Stimulated activated CD4-positive, alpha-beta T cell treated with anti-CD3 and anti-CD28 coated beads, TNF-alpha, amount 100 ng/mL, for 4 hours (primary cell): ENCODE data around the gene ING4.

Experiments
- DNase-seq, 3 experiments: peaks; one replicate each; pipeline ENCODE4 v3.0.0-alpha.2; 2020; ENCODE audit warnings: low read depth in 3 of 3

Gene ING4

DNA sequence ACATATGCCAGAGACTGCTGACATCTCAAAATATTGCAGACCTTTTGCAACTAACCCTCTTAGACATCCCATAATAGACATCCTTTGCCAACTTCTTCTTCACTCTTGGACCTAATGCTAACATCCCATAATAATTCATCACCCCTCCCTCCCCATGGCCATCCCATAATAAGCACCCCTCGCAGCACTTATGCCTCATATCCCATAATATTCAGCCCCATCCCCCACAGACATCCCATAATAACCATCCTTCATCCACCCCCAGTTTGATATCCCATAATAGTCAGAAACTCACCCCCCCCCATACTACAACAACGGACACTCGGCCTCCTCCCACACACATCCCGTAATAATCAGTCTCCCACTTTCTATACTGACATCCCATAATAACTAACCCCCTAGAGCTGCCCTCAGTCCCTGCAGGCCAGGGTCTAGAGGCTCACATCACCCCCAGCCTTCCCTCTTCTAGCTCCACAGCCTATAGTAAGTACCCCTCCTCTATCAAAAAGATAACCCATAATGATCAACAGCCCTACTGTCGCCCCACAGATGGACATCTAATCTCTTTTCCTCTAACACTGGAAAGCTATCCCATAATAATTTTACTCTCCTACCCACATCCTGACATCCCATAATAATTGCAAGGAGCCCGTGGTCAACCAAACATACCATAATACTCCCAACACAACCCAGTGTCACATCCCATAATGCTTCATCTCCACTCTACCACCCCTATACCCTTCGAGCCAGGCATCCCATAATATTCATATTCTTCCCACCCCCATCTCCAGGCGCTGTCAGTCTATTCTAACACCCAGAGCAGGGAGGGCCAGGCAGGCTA, 54.9 kb downstream of the ING4 start:
- DNase-seq: peak in 1 of 3 experiments; percentile 43

DNA sequence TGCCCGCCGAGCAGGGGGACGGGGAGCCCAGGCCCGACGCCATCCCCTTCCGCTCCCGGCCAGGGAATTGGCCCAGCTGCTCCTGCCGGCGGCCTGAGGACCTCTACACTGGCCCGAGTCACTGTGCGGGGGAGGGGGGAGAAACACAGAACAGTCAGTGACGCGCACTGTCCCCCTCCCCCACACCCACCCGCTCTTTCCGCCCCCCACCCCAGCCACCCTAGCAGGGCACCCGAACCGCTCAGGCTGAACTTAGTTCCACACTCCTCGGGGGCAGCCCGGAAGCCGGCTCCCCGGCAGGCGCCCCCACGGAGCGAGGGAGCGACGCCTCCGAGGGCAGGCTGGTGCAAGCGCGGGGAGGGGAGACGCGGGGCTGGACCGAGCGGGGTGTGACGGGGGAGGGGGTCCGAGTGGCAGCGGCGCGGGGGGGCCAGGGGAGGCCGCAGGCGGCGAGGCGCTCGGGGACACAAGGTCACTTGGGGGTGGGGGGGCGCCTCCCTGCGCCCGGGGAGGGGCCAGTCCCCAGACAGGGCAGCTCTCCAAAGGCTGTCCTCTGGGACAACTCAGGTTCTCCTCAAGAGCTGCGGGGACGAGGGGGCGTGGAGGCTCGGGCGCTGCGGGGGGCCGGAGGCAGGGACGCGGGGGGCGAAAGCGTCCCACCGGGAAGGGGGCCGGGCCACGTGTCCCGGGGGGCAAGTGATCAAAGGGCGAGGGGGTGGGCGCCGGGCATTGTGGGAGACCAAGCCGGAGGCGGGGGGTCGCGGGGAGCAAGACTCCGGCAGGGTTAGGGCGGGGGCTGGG, 56.4 kb downstream of the ING4 start:
- DNase-seq: peak in 2 of 3 experiments; percentile 62 to 64

DNA sequence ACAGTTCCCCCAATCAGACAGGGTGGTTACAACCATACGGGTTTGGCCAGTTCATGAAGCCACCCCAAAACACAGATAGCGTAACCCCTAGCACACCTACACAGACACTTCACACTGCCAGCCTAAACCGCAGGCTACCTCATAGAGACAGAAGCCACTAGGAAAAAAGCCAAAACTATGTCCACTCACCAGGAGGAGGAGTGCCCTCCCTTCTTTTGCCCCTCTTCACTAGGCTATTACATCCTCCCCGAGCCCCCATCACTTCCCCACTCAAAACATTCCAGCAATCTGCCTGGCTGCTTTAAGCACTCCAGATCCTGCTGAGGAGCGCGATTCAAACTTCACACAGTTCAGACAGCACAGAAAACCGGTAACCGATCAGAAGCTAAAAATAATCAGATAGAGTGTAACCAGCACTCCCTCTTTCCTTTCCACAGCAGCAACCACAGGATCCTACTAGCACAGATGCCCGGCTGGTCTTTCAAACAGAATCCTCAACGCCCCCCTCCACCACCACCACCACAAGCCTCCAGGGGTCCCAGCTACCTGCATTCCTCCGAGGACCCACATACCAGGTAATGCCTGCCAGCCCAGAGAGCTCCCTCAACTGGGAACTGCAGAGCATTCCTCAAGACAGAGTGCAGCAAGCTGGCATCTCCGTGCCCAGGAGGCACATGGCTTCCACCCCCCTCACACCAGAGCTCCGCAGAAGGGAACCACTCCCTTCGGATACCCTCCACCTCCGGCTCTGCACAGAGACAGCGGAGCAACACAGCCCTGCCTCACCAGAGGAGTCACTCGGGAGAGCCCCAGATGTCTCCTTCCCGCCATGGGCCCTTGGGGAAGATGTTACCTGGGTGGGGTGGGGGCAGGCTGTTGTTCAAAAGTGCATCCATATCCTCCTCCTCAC, 57.2 kb downstream of the ING4 start:
- DNase-seq: no peak

DNA sequence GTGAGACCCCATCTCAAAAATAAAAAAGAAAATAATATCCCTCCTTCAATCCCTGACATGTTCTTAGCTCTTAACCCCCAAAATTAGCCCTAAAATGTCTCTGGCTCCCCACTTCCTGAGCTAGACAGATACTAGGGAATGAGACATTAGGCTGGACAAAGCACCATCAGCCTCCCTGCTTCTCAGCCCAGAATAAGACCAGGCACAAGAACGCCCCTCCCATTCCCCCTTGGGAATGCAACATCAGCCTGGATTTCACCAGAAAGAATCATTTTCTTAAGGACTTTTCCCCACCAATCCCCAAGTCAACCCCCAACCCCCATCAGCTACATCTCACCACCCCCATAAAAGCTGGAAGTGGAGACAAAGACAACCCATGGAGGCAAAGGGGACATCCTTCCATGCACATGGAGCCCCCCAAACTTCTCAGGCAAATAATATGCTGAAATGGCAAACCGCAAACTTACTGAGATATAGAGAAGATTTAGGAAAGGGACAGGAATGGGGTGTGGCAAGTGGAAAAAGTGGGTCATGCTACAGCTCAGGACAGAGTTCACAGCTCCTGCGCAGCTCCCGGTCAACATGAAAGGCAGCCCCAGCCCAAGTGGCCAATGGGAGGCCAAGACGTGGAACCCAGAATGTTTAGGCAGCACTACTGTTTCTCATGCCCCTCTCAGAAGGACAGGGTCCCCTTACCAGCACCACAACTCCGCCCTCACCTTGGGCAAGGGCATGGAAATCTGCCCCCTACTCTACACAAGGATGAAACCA, 58.5 kb downstream of the ING4 start:
- no peak for DNase-seq

DNA sequence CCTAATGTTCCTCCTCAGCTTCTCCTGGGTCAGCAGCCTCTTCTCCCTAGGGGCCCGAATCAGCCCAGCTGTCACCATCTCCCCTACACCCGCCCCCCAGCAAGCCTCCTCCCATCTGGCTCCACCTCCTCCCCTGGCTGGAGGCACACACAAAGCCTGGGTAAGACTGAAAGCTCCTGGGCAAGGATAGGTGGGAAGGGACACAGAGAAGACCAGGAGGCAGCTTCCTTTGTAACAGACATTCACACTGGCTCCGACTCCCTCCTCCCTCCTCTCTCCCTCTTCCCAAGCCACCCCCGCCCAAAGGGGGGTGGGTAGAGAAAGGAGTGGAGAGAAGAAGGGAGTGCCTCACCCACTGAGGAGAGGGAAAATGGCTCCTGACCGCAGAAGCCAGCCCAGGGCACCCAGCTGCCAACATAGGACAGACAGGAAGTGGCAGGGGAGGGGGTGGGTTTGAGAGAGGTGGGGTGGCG, 59.8 kb downstream of the ING4 start:
- no peak for DNase-seq

DNA sequence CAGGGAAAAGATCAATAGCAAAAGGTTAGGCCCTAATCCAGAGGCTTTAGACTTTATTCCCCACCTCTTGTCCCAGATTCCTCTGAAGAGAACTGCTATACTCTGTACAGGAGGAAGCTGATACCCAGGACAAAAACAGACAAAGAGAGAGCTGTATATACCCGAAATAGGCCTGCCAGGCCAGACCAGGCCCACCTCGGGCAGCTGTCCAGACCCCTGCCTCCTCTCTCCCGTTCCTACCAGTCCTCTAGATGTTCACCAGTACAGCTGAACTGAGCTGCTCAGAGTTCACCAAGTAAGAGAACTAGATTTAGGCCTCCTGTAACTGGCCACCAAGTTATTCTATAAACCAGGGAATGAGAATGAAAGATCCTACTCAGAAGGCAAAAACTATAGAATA, 60.4 kb downstream of the ING4 start:
- DNase-seq: no peak
